Astrocyte (in vitro differentiated cells and primary cell): Measurements from ENCODE around the gene SMC1A. TPM values are rescaled to one million over a fixed set of nuclear protein-coding genes. Genes with fewer than 3 reads are reported as not detected.

Experiments used
- DNase-seq: peaks from one replicate; pipeline ENCODE4 v3.0.0-alpha.2; 2010; ENCODE audit warnings: low read depth
- FAIRE-seq: peaks from 2 replicates; lab custom pipeline; 2011; peaks lifted over from hg19 to GRCh38; lab: Jason Lieb, UNC
- H2AFZ ChIP-seq: 2 replicates; pipeline ENCODE4 v1.6.0; 2012; ENCODE audit warnings: low read depth, low read length, inconsistent platforms
- H3K27ac ChIP-seq: 2 replicates; pipeline ENCODE4 v1.5.1; 2011; ENCODE audit warnings: low read depth, low read length, inconsistent platforms
- H3K27me3 ChIP-seq: 2 replicates; pipeline ENCODE4 v1.6.0; 2011; ENCODE audit warnings: low read length, inconsistent platforms; ENCODE audit not compliant: insufficient read depth
- H3K36me3 ChIP-seq: 2 replicates; pipeline ENCODE4 v1.5.1; 2011; ENCODE audit warnings: low read length, inconsistent platforms; ENCODE audit not compliant: insufficient read depth
- H3K4me1 ChIP-seq: 2 replicates; pipeline ENCODE4 v1.5.1; 2011; ENCODE audit warnings: low read length, inconsistent platforms; ENCODE audit not compliant: insufficient read depth
- H3K4me2 ChIP-seq: 2 replicates; pipeline ENCODE4 v1.6.0; 2012; ENCODE audit warnings: low read length, inconsistent platforms
- H3K4me3 ChIP-seq: 2 replicates; pipeline ENCODE4 v1.5.1; 2011; ENCODE audit warnings: low read depth, mild to moderate bottlenecking, low read length, inconsistent platforms; ENCODE audit not compliant: insufficient read depth
- H3K79me2 ChIP-seq: 2 replicates; pipeline ENCODE4 v1.6.0; 2012; ENCODE audit warnings: mild to moderate bottlenecking, low read length, inconsistent platforms; ENCODE audit not compliant: insufficient read depth
- H3K9ac ChIP-seq: 2 replicates; pipeline ENCODE4 v1.6.0; 2012; ENCODE audit warnings: mild to moderate bottlenecking, low read length, inconsistent platforms
- H3K9me3 ChIP-seq: 2 replicates; pipeline ENCODE4 v1.5.1; 2012; ENCODE audit warnings: low read depth, mild to moderate bottlenecking, low read length, inconsistent platforms; ENCODE audit not compliant: insufficient read depth
- H4K20me1 ChIP-seq: 2 replicates; pipeline ENCODE4 v1.6.0; 2012; ENCODE audit warnings: low read length, inconsistent platforms; ENCODE audit not compliant: insufficient read depth
- H3K27ac Mint-ChIP-seq: one replicate; pipeline ENCODE4 v1.8.0; 2021; ENCODE audit warnings: mild to moderate bottlenecking, mixed read lengths; ENCODE audit not compliant: unreplicated experiment
- H3K27me3 Mint-ChIP-seq: one replicate; pipeline ENCODE4 v1.8.0; 2021; ENCODE audit warnings: low read depth, mixed read lengths; ENCODE audit not compliant: unreplicated experiment
- H3K36me3 Mint-ChIP-seq: one replicate; pipeline ENCODE4 v1.8.0; 2021; ENCODE audit warnings: low read depth, mixed read lengths; ENCODE audit not compliant: unreplicated experiment
- H3K4me1 Mint-ChIP-seq: one replicate; pipeline ENCODE4 v1.8.0; 2021; ENCODE audit warnings: low read depth, mixed read lengths; ENCODE audit not compliant: unreplicated experiment
- H3K4me3 Mint-ChIP-seq: one replicate; pipeline ENCODE4 v1.8.0; 2021; ENCODE audit warnings: mild to moderate bottlenecking, moderate library complexity, mixed read lengths; ENCODE audit not compliant: unreplicated experiment
- H3K9me3 Mint-ChIP-seq: one replicate; pipeline ENCODE4 v1.8.0; 2021; ENCODE audit warnings: mild to moderate bottlenecking, mixed read lengths; ENCODE audit not compliant: unreplicated experiment
- CTCF ChIP-seq: IDR thresholded peaks from 2 replicates; pipeline ENCODE4 v1.5.1; 2011; ENCODE audit warnings: low read depth, mild to moderate bottlenecking, inconsistent platforms, low read length, moderate library complexity; ENCODE audit not compliant: insufficient read depth
- EZH2 ChIP-seq: IDR thresholded peaks from 2 replicates; pipeline ENCODE4 v1.6.1; 2012; ENCODE audit warnings: mild to moderate bottlenecking, low read length, inconsistent platforms; ENCODE audit not compliant: insufficient read depth
- total RNA-seq: library from RNA; stranded (reverse); gene quantifications from 2 replicates; pipeline ENCODE4 v1.2.1, GENCODE V29; 2021

The SMC1A gene
- total RNA-seq, 1 donor from 2014 or later = 31.9 TPM

- no peaks in the 10 kb centered on the region for H3K9me3 ChIP-seq
- H3K4me3 Mint-ChIP-seq = peak within 1 kb of the TSS; percentile 97
- no peak for TF ChIP-seq EZH2
- no peak for TF ChIP-seq CTCF
- peaks cover 3% of the 10 kb centered on the region for H3K4me1 ChIP-seq
- no peak for FAIRE-seq
- peaks cover 14% of the 10 kb centered on the region for H3K36me3 ChIP-seq
- H3K9ac ChIP-seq = peak within 1 kb of the TSS; percentile 89
- peak within 1 kb of the TSS; percentile 94 for H3K4me3 ChIP-seq
- H2AFZ ChIP-seq = peak within 1 kb of the TSS; percentile 96
- no peaks in the 10 kb centered on the region for H3K4me1 Mint-ChIP-seq
- peaks cover 11% of the 10 kb centered on the region for H3K79me2 ChIP-seq
- peaks cover 13% of the 10 kb centered on the region for H3K27me3 Mint-ChIP-seq
- peak within 1 kb of the TSS; percentile 27 for H3K27ac ChIP-seq
- H3K4me2 ChIP-seq = peak within 1 kb of the TSS; percentile 90
- H3K9me3 Mint-ChIP-seq = no peaks in the 10 kb centered on the region
- no peaks in the 10 kb centered on the region for H3K27me3 ChIP-seq
- DNase-seq = peak; percentile 62
- no peaks in the 10 kb centered on the region for H4K20me1 ChIP-seq
- peak within 1 kb of the TSS; percentile 83 for H3K27ac Mint-ChIP-seq
- H3K36me3 Mint-ChIP-seq = peaks cover 8% of the 10 kb centered on the region
Measured at GRCh38 chrX:53433651-53434639, 11.5 kb upstream of the SMC1A start, which contains the start of gene HSD17B10. HSD17B10 (minus strand) TSS chrX:53434370; CDS start chrX:53434345, 25 bp downstream.

GRCh38 chrX:53430231-53430630, 7.8 kb upstream of the SMC1A start:
- H3K27ac ChIP-seq = no peak overlapping the region
- H4K20me1 ChIP-seq = no peaks in the 10 kb centered on the region
- Mint-ChIP-seq H3K27me3 (no peaks in the 10 kb centered on the region), H3K9me3 (no peaks in the 10 kb centered on the region), H3K36me3 (peaks cover 12% of the 10 kb centered on the region), H3K4me1 (no peaks in the 10 kb centered on the region), H3K4me3 (no peak overlapping the region), H3K27ac (no peak overlapping the region)
- peaks cover 14% of the 10 kb centered on the region for H3K36me3 ChIP-seq
- H3K4me2 ChIP-seq = no peak overlapping the region
- no peaks in the 10 kb centered on the region for H3K9me3 ChIP-seq
- no peak overlapping the region for H3K9ac ChIP-seq
- TF ChIP-seq EZH2 (no peak), CTCF (no peak)
- H3K27me3 ChIP-seq = no peaks in the 10 kb centered on the region
- FAIRE-seq (no peak), DNase-seq (no peak)
- H3K79me2 ChIP-seq = peaks cover 11% of the 10 kb centered on the region
- no peak overlapping the region for H3K4me3 ChIP-seq
- peaks cover 3% of the 10 kb centered on the region for H3K4me1 ChIP-seq
- H2AFZ ChIP-seq = no peak overlapping the region

GRCh38 chrX:53429755-53430154, 7.3 kb upstream of the SMC1A start:
- H3K27ac Mint-ChIP-seq = no peak overlapping the region
- no peak for FAIRE-seq
- no peaks in the 10 kb centered on the region for H3K9me3 ChIP-seq

More at GRCh38 chrX:53429755-53430154, 7.3 kb upstream of the SMC1A start:
- TF ChIP-seq CTCF (no peak), EZH2 (no peak)
- Histone ChIP-seq H3K4me3 (no peak overlapping the region), H3K27ac (no peak overlapping the region), H2AFZ (no peak overlapping the region), H3K9ac (no peak overlapping the region), H3K27me3 (no peaks in the 10 kb centered on the region), H3K79me2 (peaks cover 11% of the 10 kb centered on the region), H3K4me2 (no peak overlapping the region), H4K20me1 (no peaks in the 10 kb centered on the region), H3K36me3 (peaks cover 14% of the 10 kb centered on the region), H3K4me1 (peaks cover 3% of the 10 kb centered on the region)
- H3K4me1 Mint-ChIP-seq = no peaks in the 10 kb centered on the region
- no peak for DNase-seq
- H3K4me3 Mint-ChIP-seq = no peak overlapping the region
- H3K36me3 Mint-ChIP-seq = peaks cover 12% of the 10 kb centered on the region
- no peaks in the 10 kb centered on the region for H3K9me3 Mint-ChIP-seq
- no peaks in the 10 kb centered on the region for H3K27me3 Mint-ChIP-seq
